Ovary (tissue), 3 donors: ENCODE measurements around the gene SHISA9.

Source experiments
- EP300 ChIP-seq: sonication (generic); formaldehyde crosslinking; IDR thresholded peaks from one replicate; pipeline ENCODE4 v1.6.1; 2017; ENCODE audit warnings: antibody characterized with exemption
- POLR2A ChIP-seq: fragments of 450-650 bp; IDR thresholded peaks from one replicate; pipeline ENCODE4 v1.6.1; 2017; ENCODE audit warnings: antibody characterized with exemption, mild to moderate bottlenecking, moderate library complexity
- TF ChIP-seq, protein P1 (sequence below), 3 donors: fragments of 450-650 bp in 2 of 3; fragments of 200-600 bp in 1 of 3; IDR thresholded peaks; one replicate each; pipeline versions ENCODE4 v1.5.1 to v1.8.0; 2016 to 2022; ENCODE audit warnings: antibody characterized with exemption in 3 of 3, mild to moderate bottlenecking in 1 of 3
- donor health status: DM: no; HTN: no; CAD: no.

- TF ChIP-seq, protein P1, sequence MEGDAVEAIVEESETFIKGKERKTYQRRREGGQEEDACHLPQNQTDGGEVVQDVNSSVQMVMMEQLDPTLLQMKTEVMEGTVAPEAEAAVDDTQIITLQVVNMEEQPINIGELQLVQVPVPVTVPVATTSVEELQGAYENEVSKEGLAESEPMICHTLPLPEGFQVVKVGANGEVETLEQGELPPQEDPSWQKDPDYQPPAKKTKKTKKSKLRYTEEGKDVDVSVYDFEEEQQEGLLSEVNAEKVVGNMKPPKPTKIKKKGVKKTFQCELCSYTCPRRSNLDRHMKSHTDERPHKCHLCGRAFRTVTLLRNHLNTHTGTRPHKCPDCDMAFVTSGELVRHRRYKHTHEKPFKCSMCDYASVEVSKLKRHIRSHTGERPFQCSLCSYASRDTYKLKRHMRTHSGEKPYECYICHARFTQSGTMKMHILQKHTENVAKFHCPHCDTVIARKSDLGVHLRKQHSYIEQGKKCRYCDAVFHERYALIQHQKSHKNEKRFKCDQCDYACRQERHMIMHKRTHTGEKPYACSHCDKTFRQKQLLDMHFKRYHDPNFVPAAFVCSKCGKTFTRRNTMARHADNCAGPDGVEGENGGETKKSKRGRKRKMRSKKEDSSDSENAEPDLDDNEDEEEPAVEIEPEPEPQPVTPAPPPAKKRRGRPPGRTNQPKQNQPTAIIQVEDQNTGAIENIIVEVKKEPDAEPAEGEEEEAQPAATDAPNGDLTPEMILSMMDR (IDR thresholded peaks at IDR 0.05), result no peak
- TF ChIP-seq POLR2A, result no peak
- TF ChIP-seq EP300, result no peak
Observed at GRCh38 chr16:13130586-13130985, 229.2 kb downstream of the SHISA9 start.
